HepG2 (cell line): ENCODE data around the gene PKD2L1. TPM values are rescaled to one million over a fixed set of nuclear protein-coding genes. Genes with fewer than 3 reads are reported as not detected.
"Not testable (repeated sequence)": the region's sequence is repeated elsewhere in the genome, so short reads cannot be mapped to it uniquely, and the experiment has no call there.

Source experiments
- CBX5 ChIP-seq: sonication (generic); formaldehyde crosslinking; IDR thresholded peaks from 2 replicates; pipeline ENCODE4 v1.4.0; 2020; ENCODE audit warnings: missing genetic modification reagents, borderline replicate concordance
- CEBPG ChIP-seq: IDR thresholded peaks from 2 replicates; pipeline ENCODE4 v1.6.1; 2016
- CREB1 ChIP-seq, 2 experiments: fragments of 450-650 bp in 1 of 2; IDR thresholded peaks; 2 replicates each; pipeline ENCODE4 v1.6.1; 2016 to 2017; ENCODE audit warnings: control low read depth in 1 of 2, mild to moderate bottlenecking in 1 of 2, missing compliant biosample characterization in 1 of 2, missing genetic modification characterization in 1 of 2
- EP300 ChIP-seq, 3 experiments: sonication (generic) in 1 of 3; formaldehyde crosslinking in 1 of 3; IDR thresholded peaks; 2 replicates each; pipeline versions ENCODE4 v1.5.1 to v1.6.1; 2011 to 2020; ENCODE audit warnings: low read depth in 2 of 3, low read length in 2 of 3, borderline replicate concordance in 1 of 3, improper control_type of control experiment in 1 of 3, mild to moderate bottlenecking in 1 of 3, missing genetic modification reagents in 1 of 3, moderate library complexity in 1 of 3
- FOSL2 ChIP-seq: sonication (generic); formaldehyde crosslinking; IDR thresholded peaks from 2 replicates; pipeline ENCODE4 v1.4.0; 2020; ENCODE audit warnings: missing genetic modification reagents
- ISL2 ChIP-seq: sonication (generic); formaldehyde crosslinking; IDR thresholded peaks from 2 replicates; pipeline ENCODE4 v1.5.0; 2020; ENCODE audit warnings: missing genetic modification reagents
- KLF11 ChIP-seq: IDR thresholded peaks from 2 replicates; pipeline ENCODE4 v1.6.1; 2016; ENCODE audit warnings: missing compliant biosample characterization
- NCOA2 ChIP-seq: sonication (generic); formaldehyde crosslinking; IDR thresholded peaks from 2 replicates; pipeline ENCODE4 v1.8.0; 2022; ENCODE audit warnings: inconsistent platforms
- NFATC3 ChIP-seq: sonication (generic); formaldehyde crosslinking; IDR thresholded peaks from 2 replicates; pipeline ENCODE4 v1.5.1; 2020; ENCODE audit warnings: mild to moderate bottlenecking, missing genetic modification reagents
- NR2C2 ChIP-seq: sonication (generic); formaldehyde crosslinking; IDR thresholded peaks from 2 replicates; pipeline ENCODE4 v1.4.0; 2020; ENCODE audit warnings: missing genetic modification reagents, mild to moderate bottlenecking, moderate library complexity, borderline replicate concordance
- NR2F6 ChIP-seq, 2 experiments: IDR thresholded peaks; 2 replicates each; pipeline ENCODE4 v1.6.1; 2016; ENCODE audit warnings: antibody characterized with exemption in 1 of 2, mild to moderate bottlenecking in 1 of 2
- POLR2A ChIP-seq, 2 experiments: IDR thresholded peaks; 2 replicates each; pipeline ENCODE4 v1.6.1; 2011; ENCODE audit warnings: low read depth in 2 of 2, low read length in 2 of 2, mild to moderate bottlenecking in 1 of 2, moderate library complexity in 1 of 2; ENCODE audit not compliant: insufficient read depth in 1 of 2
- POLR2AphosphoS5 ChIP-seq: IDR thresholded peaks from 2 replicates; pipeline ENCODE4 v1.6.1; 2012; ENCODE audit warnings: low read depth, low read length
- RARA ChIP-seq: IDR thresholded peaks from 2 replicates; pipeline ENCODE4 v1.6.1; 2016; ENCODE audit warnings: missing genetic modification reagents, missing compliant biosample characterization
- RBFOX2 ChIP-seq: fragments of 200-400 bp; formaldehyde crosslinking; IDR thresholded peaks from 2 replicates; pipeline ENCODE4 v1.6.1; 2017; ENCODE audit warnings: low read depth, mild to moderate bottlenecking, low read length
- RXRA ChIP-seq: sonication (generic); formaldehyde crosslinking; IDR thresholded peaks from 2 replicates; pipeline ENCODE4 v1.5.1; 2020; ENCODE audit warnings: missing genetic modification reagents
- RXRB ChIP-seq: IDR thresholded peaks from 2 replicates; pipeline ENCODE4 v1.6.1; 2016; ENCODE audit warnings: borderline replicate concordance, missing genetic modification reagents, missing compliant biosample characterization
- TEAD3 ChIP-seq: optimal IDR thresholded peaks from 2 replicates; pipeline ENCODE3; 2016; ENCODE audit warnings: borderline replicate concordance
- THRA ChIP-seq: sonication (generic); formaldehyde crosslinking; IDR thresholded peaks from 2 replicates; pipeline ENCODE4 v1.4.0; 2020; ENCODE audit warnings: missing genetic modification reagents, borderline replicate concordance
- ZNF143 ChIP-seq: sonication (generic); formaldehyde crosslinking; IDR thresholded peaks from 2 replicates; pipeline ENCODE4 v1.4.0; 2020; ENCODE audit warnings: missing genetic modification reagents
- ZNF230 ChIP-seq: sonication (generic); formaldehyde crosslinking; IDR thresholded peaks from 2 replicates; pipeline ENCODE4 v1.4.0; 2020; ENCODE audit warnings: mild to moderate bottlenecking, missing genetic modification reagents
- ZNF275 ChIP-seq: sonication (generic); formaldehyde crosslinking; IDR thresholded peaks from 2 replicates; pipeline ENCODE4 v1.8.0; 2022; ENCODE audit warnings: missing genetic modification reagents, mild to moderate bottlenecking, inconsistent platforms, borderline replicate concordance
- ZNF460 ChIP-seq: sonication (generic); formaldehyde crosslinking; IDR thresholded peaks from 2 replicates; pipeline ENCODE4 v1.5.1; 2020; ENCODE audit warnings: missing genetic modification reagents, mild to moderate bottlenecking, borderline replicate concordance
- ZNF558 ChIP-seq: sonication (generic); formaldehyde crosslinking; IDR thresholded peaks from 2 replicates; pipeline ENCODE4 v1.9.0; 2022; ENCODE audit warnings: mild to moderate bottlenecking, missing genetic modification reagents, borderline replicate concordance
- ZNF709 ChIP-seq: sonication (generic); formaldehyde crosslinking; IDR thresholded peaks from 2 replicates; pipeline ENCODE4 v1.5.0; 2020; ENCODE audit warnings: mild to moderate bottlenecking, missing genetic modification reagents
- polyA plus RNA-seq, 8 experiments: library from polyadenylated mRNA; depleted of rRNA in 3 of 8; stranded (reverse) in 7 of 8; unstranded in 1 of 8; fragments of >200 nt; fragmentation: Illumina TruSeq in 4 of 8; extraction: Trizol in 4 of 8; gene quantifications; 2 replicates each; pipeline versions ENCODE4 v1.2.1 to v1.2.3, GENCODE V29; 2011 to 2016; ENCODE audit warnings: low read depth in 4 of 8, missing spikeins in 1 of 8, mixed read lengths in 1 of 8; ENCODE audit not compliant: insufficient read depth in 1 of 8
- total RNA-seq, 5 experiments: library from RNA; depleted of rRNA; stranded (reverse); fragments of >200 nt; fragmentation: Illumina TruSeq; extraction: Trizol; gene quantifications; 2 replicates each; pipeline ENCODE4 v1.2.3, GENCODE V29; 2016; ENCODE audit warnings: low read depth in 1 of 5

Gene PKD2L1
- total and polyA plus RNA-seq, 2 of the 13 experiments (the other 11 are each of a cell fraction or from before 2014, with no cell fraction given), result 0.07 to 0.15 TPM

GRCh38 chr10:100374677-100375353, 44.8 kb upstream of the PKD2L1 start (continued):
- peak; percentile 47; the same call in 1 of the 2 replicates for TF ChIP-seq RXRB (CRISPR knock-in tag)
- peak; percentile 56 for TF ChIP-seq POLR2AphosphoS5
- TF ChIP-seq ZNF143 (CRISPR knock-in tag), result 0 out of 2 replicates have a peak, but pooled peaks have one; percentile 24
- peak; percentile 15; the same call in 1 of the 2 replicates for TF ChIP-seq CEBPG (CRISPR knock-in tag)
- TF ChIP-seq POLR2A (IDR thresholded peaks at IDR 0.05; ENCODE audit: insufficient read depth in 1 of 2, low read depth in 2 of 2, low read length in 2 of 2), result peak in 1 of 2 experiments; percentile 22; a peak in 1 of 4 replicates
- peak; percentile 55; the same call in 1 of the 2 replicates for TF ChIP-seq THRA (CRISPR knock-in tag)
- 0 out of 2 replicates have a peak, but pooled peaks have one; percentile 1 for TF ChIP-seq ZNF275
- 0 out of 2 replicates have a peak, but pooled peaks have one; percentile 9 for TF ChIP-seq FOSL2 (CRISPR knock-in tag)
- peak; percentile 53; the same call in 1 of the 2 replicates for TF ChIP-seq RBFOX2
- peak; percentile 21; the same call in 1 of the 2 replicates for TF ChIP-seq ZNF230
- peak; percentile 74; the same call in 1 of the 2 replicates for TF ChIP-seq ZNF460
- TF ChIP-seq RXRA (CRISPR knock-in tag), result peak; percentile 80; the same call in 1 of the 2 replicates
- peak; percentile 52; the same call in 1 of the 2 replicates for TF ChIP-seq NCOA2
- TF ChIP-seq CBX5 (CRISPR knock-in tag), result 0 out of 2 replicates have a peak, but pooled peaks have one; percentile 29
- peak; percentile 63; the same call in 1 of the 2 replicates for TF ChIP-seq NR2F6 (IDR thresholded peaks at IDR 0.05)
- TF ChIP-seq NR2F6 (CRISPR knock-in tag; IDR thresholded peaks at IDR 0.05); CREB1 (IDR thresholded peaks at IDR 0.05); EP300 (IDR thresholded peaks at IDR 0.05; ENCODE audit: low read depth in 2 of 2, low read length in 2 of 2): not testable (repeated sequence)
- 0 out of 2 replicates have a peak, but pooled peaks have one; percentile 55 for TF ChIP-seq NFATC3
- TF ChIP-seq ZNF558, result 0 out of 2 replicates have a peak, but pooled peaks have one; percentile 26
- TF ChIP-seq ISL2 (CRISPR knock-in tag), result 0 out of 2 replicates have a peak, but pooled peaks have one; percentile 31
- TF ChIP-seq NR2C2 (CRISPR knock-in tag), result 0 out of 2 replicates have a peak, but pooled peaks have one; percentile 42
- peak; percentile 38; the same call in 1 of the 2 replicates for TF ChIP-seq ZNF709 (CRISPR knock-in tag)
- TF ChIP-seq TEAD3 (CRISPR knock-in tag), result peak; percentile 51
- TF ChIP-seq KLF11 (CRISPR knock-in tag), result peak; percentile 65; the same call in 1 of the 2 replicates
- peak; percentile 83 for TF ChIP-seq RARA (CRISPR knock-in tag)
- TF ChIP-seq CREB1 (CRISPR knock-in tag; IDR thresholded peaks at IDR 0.05), result peak; percentile 42; the same call in 1 of the 2 replicates
- peak; percentile 23; the same call in 1 of the 2 replicates for TF ChIP-seq EP300 (CRISPR knock-in tag; IDR thresholded peaks at IDR 0.05; ENCODE audit: borderline replicate concordance)
